OCI-LY7 (cell line): Measurements from ENCODE around the gene ADAMTS16.

Experiments used
- CTCF ChIP-seq: fragments of 200-600 bp; sonication (generic); conservative IDR thresholded peaks from 2 replicates; pipeline ENCODE4 v1.5.1; 2014; ENCODE audit warnings: mild to moderate bottlenecking, antibody characterized with exemption, low read length, moderate library complexity, mixed read lengths
- EZH2phosphoT487 ChIP-seq: fragments of 200-600 bp; sonication (generic); IDR thresholded peaks from 2 replicates; pipeline ENCODE4 v1.6.1; 2018; ENCODE audit warnings: low read depth, borderline replicate concordance, mild to moderate bottlenecking, mixed run types, antibody characterized with exemption, low read length, moderate library complexity, mixed read lengths

- TF ChIP-seq CTCF (no peak), EZH2phosphoT487 (no peak)
These were observed 131.0 kb downstream of the ADAMTS16 start for GRCh38 chr5:5270958-5271785.
